Spleen (tissue), 7 donors: ENCODE measurements around the gene EFHB.

Experiments
- POLR2A ChIP-seq, 3 donors: fragments of 450-650 bp; IDR thresholded peaks; one replicate each; pipeline ENCODE4 v1.5.1; 2017; ENCODE audit warnings: antibody characterized with exemption in 3 of 3, mild to moderate bottlenecking in 1 of 3
- POLR2AphosphoS5 ChIP-seq, 3 donors: sonication (generic); formaldehyde crosslinking; IDR thresholded peaks; one replicate each; pipeline ENCODE4 v1.5.1; 2017; ENCODE audit warnings: antibody characterized with exemption in 3 of 3
- TF ChIP-seq, protein P1 (sequence below), 11 experiments: fragments of 200-600 bp in 7 of 11; fragments of 450-650 bp in 4 of 11; sonication (generic) in 4 of 11; IDR thresholded peaks in 8 of 11; conservative IDR thresholded peaks in 3 of 11; 1 replicate in 7 of 11; 2 replicates in 4 of 11; pipeline versions ENCODE4 v1.4.0 to v1.8.0; 2016 to 2021; ENCODE audit warnings: antibody characterized with exemption in 11 of 11, inconsistent platforms in 4 of 11, mild to moderate bottlenecking in 1 of 11
- donor health status: DM: no; HTN: no; CAD: no; lungs with moderate emphysema.
- donor health status: DM: no; HTN: no; CAD: no.
- donor health status: DM: no; HTN: no; CAD: no.

DNA sequence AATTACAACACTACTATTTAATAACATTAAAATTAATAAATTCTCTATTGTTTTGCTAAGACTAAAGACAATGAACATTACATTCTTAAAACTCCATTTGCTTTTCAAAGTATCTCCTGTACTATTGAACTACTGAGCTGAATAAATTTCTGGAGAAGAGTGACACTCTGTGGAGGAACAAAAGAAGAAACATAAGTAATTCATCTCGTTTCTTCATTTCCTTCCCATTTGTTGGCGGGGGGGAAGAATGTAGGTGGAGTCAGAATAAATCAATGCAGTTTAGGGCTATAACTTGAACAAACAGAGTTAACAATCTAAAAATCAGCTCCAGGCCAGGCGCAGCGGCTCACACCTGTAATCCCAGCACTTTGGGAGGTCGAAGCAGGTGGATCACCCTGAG, 32.7 kb downstream of the EFHB start:
- TF ChIP-seq, protein P1, sequence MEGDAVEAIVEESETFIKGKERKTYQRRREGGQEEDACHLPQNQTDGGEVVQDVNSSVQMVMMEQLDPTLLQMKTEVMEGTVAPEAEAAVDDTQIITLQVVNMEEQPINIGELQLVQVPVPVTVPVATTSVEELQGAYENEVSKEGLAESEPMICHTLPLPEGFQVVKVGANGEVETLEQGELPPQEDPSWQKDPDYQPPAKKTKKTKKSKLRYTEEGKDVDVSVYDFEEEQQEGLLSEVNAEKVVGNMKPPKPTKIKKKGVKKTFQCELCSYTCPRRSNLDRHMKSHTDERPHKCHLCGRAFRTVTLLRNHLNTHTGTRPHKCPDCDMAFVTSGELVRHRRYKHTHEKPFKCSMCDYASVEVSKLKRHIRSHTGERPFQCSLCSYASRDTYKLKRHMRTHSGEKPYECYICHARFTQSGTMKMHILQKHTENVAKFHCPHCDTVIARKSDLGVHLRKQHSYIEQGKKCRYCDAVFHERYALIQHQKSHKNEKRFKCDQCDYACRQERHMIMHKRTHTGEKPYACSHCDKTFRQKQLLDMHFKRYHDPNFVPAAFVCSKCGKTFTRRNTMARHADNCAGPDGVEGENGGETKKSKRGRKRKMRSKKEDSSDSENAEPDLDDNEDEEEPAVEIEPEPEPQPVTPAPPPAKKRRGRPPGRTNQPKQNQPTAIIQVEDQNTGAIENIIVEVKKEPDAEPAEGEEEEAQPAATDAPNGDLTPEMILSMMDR (IDR thresholded peaks at IDR 0.05 in 8 of 11, conservative IDR thresholded peaks at IDR 0.05 in 3 of 11) = no peak
- TF ChIP-seq POLR2AphosphoS5 (IDR thresholded peaks at IDR 0.05) (no peak), POLR2A (IDR thresholded peaks at IDR 0.05) (no peak)
